Testis (tissue), 5 donors: ENCODE data around the gene TAB3. TPM values are rescaled to one million over a fixed set of nuclear protein-coding genes. Genes with fewer than 3 reads are reported as not detected.

Experiments used
- DNase-seq: peaks from one replicate; pipeline ENCODE4 v3.0.0-alpha.2; 2019
- H3K27ac ChIP-seq, 2 donors: fragments of 200-600 bp; sonication (generic); one replicate each; pipeline ENCODE4 v1.5.1; 2019
- H3K27me3 ChIP-seq: fragments of 200-600 bp; sonication (generic); one replicate; pipeline ENCODE4 v1.5.1; 2019
- H3K36me3 ChIP-seq: fragments of 200-600 bp; sonication (generic); one replicate; pipeline ENCODE4 v1.5.1; 2017; ENCODE audit warnings: low read depth; ENCODE audit errors: missing control alignments
- H3K4me1 ChIP-seq: fragments of 200-600 bp; sonication (generic); one replicate; pipeline ENCODE4 v1.5.1; 2019
- H3K4me3 ChIP-seq, 2 donors: fragments of 200-600 bp; sonication (generic); one replicate each; pipeline ENCODE4 v1.5.1; 2017 to 2019
- H3K9me3 ChIP-seq: fragments of 200-600 bp; sonication (generic); one replicate; pipeline ENCODE4 v1.5.1; 2017
- CTCF ChIP-seq, 3 experiments: fragments of 450-650 bp in 2 of 3; fragments of 200-600 bp in 1 of 3; sonication (generic) in 1 of 3; IDR thresholded peaks; one replicate each; pipeline ENCODE4 v1.5.1; 2016 to 2019; ENCODE audit warnings: antibody characterized with exemption in 3 of 3, mild to moderate bottlenecking in 2 of 3, moderate library complexity in 1 of 3
- POLR2A ChIP-seq: fragments of 450-650 bp; IDR thresholded peaks from one replicate; pipeline ENCODE4 v1.6.1; 2017; ENCODE audit warnings: antibody characterized with exemption, mild to moderate bottlenecking, moderate library complexity
- WGBS, 2 donors: methylation state at CpG; one replicate each; pipeline ENCODE4 v1.1.5; 2018; 5-methylcytosine and 5-hydroxymethylcytosine counted together
- intact Hi-C: fragments of 100-400 bp; cut with DNase I; formaldehyde crosslinking; loops from one replicate; pipeline ENCODE4 v1.15.1; 2023; ENCODE audit warnings: low total_unique reads
- long read RNA-seq, 2 donors: transcript quantifications; one replicate each; lab custom pipeline, GENCODE V29; 2026
- polyA plus RNA-seq: library from polyadenylated mRNA; stranded (reverse); fragments of 350-450 nt; fragmentation: Illumina TruSeq; extraction: RNeasy Lipid Tissue Mini Kit (QIAGEN cat#74804); gene quantifications from one replicate; pipeline ENCODE4 v1.2.3, GENCODE V29; 2014; ENCODE audit warnings: low read depth, low replicate concordance; ENCODE audit not compliant: insufficient read depth
- total RNA-seq, 2 donors: library from RNA; depleted of rRNA; stranded (reverse); fragments of >200 nt; gene quantifications; one replicate each; pipeline ENCODE4 v1.2.3, GENCODE V29; 2016

TAB3 gene
- total RNA-seq = 100 to 1,000 TPM; 166 to 181 TPM
- 33.0 TPM for polyA plus RNA-seq
- long read RNA-seq, donor 1, transcript TAB3-201 (6 exons, 805 nt) = major isoform, 7 of 7 reads
- long read RNA-seq, donor 1, partial matches to known transcripts = 0 of 7 reads
- long read RNA-seq, donor 1, other reads (novel, unspliced or antisense) = 0 of 7 reads
- long read RNA-seq, donor 2, partial matches to known transcripts = 0 of 4 reads
- long read RNA-seq, donor 2, other reads (novel, unspliced or antisense) = 0 of 4 reads

- DNase-seq = peak; percentile 96
- TF ChIP-seq CTCF (IDR thresholded peaks at IDR 0.05) (no peak), POLR2A (peak; percentile 45)
- Histone ChIP-seq H3K27me3 (no peaks in the 10 kb centered on the region), H3K4me3 (peak within 1 kb of the TSS; percentile 77 to 80), H3K27ac (peak within 1 kb of the TSS; percentile 88 to 90), H3K9me3 (no peaks in the 10 kb centered on the region), H3K36me3 (no peaks in the 10 kb centered on the region), H3K4me1 (no peaks in the 10 kb centered on the region)
- intact Hi-C loops = no loop called here
- 0% methylated on average over 1 to 32 of the region's 62 CpGs for WGBS, 2 donors
Observed at GRCh38 chrX:30889147-30890140, at the start of gene TAB3. TAB3 (minus strand) TSS chrX:30889254; CDS start chrX:30859588, 29,666 bp downstream.

GRCh38 chrX:30938295-30938694, 49.2 kb upstream of the TAB3 start:
- Histone ChIP-seq H3K27ac (no peak overlapping the region), H3K36me3 (no peaks in the 10 kb centered on the region), H3K27me3 (no peaks in the 10 kb centered on the region), H3K9me3 (no peaks in the 10 kb centered on the region), H3K4me1 (no peaks in the 10 kb centered on the region), H3K4me3 (no peak overlapping the region)
- WGBS, 2 donors = 84 to 89% methylated on average over 4 to 5 of the region's 5 CpGs
- DNase-seq = no peak
- intact Hi-C loops = no loop called here
- no peak for TF ChIP-seq POLR2A
- no peak for TF ChIP-seq CTCF (IDR thresholded peaks at IDR 0.05)

- intact Hi-C loops = no loop called here
- DNase-seq = peak; percentile 19
- Histone ChIP-seq H3K27me3 (no peaks in the 10 kb centered on the region), H3K27ac (no peak overlapping the region), H3K9me3 (no peaks in the 10 kb centered on the region), H3K4me1 (no peaks in the 10 kb centered on the region), H3K4me3 (no peak overlapping the region), H3K36me3 (no peaks in the 10 kb centered on the region)
- no peak for TF ChIP-seq POLR2A
- no peak for TF ChIP-seq CTCF (IDR thresholded peaks at IDR 0.05)
- WGBS, 2 donors = 28 to 38% methylated on average over 2 of the region's 2 CpGs
Observed at GRCh38 chrX:30935985-30936384, 46.9 kb upstream of the TAB3 start.

- Histone ChIP-seq H3K36me3 (no peaks in the 10 kb centered on the region), H3K27ac (no peak overlapping the region), H3K4me3 (no peak overlapping the region), H3K4me1 (no peaks in the 10 kb centered on the region), H3K9me3 (no peaks in the 10 kb centered on the region), H3K27me3 (no peaks in the 10 kb centered on the region)
- whole genome bisulfite sequencing, 2 donors = 88% methylated on average over 1 of the region's 1 CpG; no CpG with 5 or more reads in 1 of the 2 donors
- intact Hi-C loops = no loop called here
- no peak for TF ChIP-seq CTCF (IDR thresholded peaks at IDR 0.05)
- DNase-seq = no peak
Observed at GRCh38 chrX:30931920-30932319, 42.9 kb upstream of the TAB3 start.
